RWPE2 (cell line): ENCODE measurements around the gene RHOJ.

ENCODE experiments used
- ATAC-seq: fragments of 200-7000 bp; cut with Tn5 transposase; 3 replicates; pipeline ENCODE4 v1.9.1; 2021; ENCODE audit warnings: low read depth
- DNase-seq: peaks from one replicate; pipeline ENCODE4 v3.0.0-alpha.2; 2020; ENCODE audit warnings: low spot score
- H3K27ac ChIP-seq: fragments of 450-650 bp; 2 replicates; pipeline ENCODE4 v1.5.1; 2017; ENCODE audit warnings: mild to moderate bottlenecking; ENCODE audit not compliant: poor library complexity, severe bottlenecking
- H3K27me3 ChIP-seq: fragments of 250-450 bp; sonication (Bioruptor Pico); 2 replicates; pipeline ENCODE4 v1.5.1; 2021; ENCODE audit warnings: mild to moderate bottlenecking, moderate library complexity; ENCODE audit not compliant: insufficient read depth, poor library complexity, severe bottlenecking
- H3K36me3 ChIP-seq: fragments of 250-450 bp; sonication (Bioruptor Pico); 2 replicates; pipeline ENCODE4 v1.5.1; 2020; ENCODE audit warnings: low read depth, mild to moderate bottlenecking, moderate library complexity
- H3K4me1 ChIP-seq: fragments of 250-450 bp; sonication (Bioruptor Pico); 2 replicates; pipeline ENCODE4 v1.5.1; 2021; ENCODE audit warnings: mild to moderate bottlenecking, moderate library complexity; ENCODE audit not compliant: insufficient read depth, poor library complexity, severe bottlenecking
- H3K4me3 ChIP-seq: fragments of 250-450 bp; sonication (Bioruptor Pico); 2 replicates; pipeline ENCODE4 v1.5.1; 2021; ENCODE audit warnings: mild to moderate bottlenecking, moderate library complexity; ENCODE audit not compliant: severe bottlenecking
- H3K9me3 ChIP-seq: fragments of 250-450 bp; sonication (Bioruptor Pico); 2 replicates; pipeline ENCODE4 v1.5.1; 2021; ENCODE audit warnings: mild to moderate bottlenecking, moderate library complexity; ENCODE audit not compliant: severe bottlenecking
- TF ChIP-seq, protein P1 (sequence below): fragments of 450-650 bp; IDR thresholded peaks from one replicate; pipeline ENCODE4 v1.5.1; 2017; ENCODE audit warnings: mild to moderate bottlenecking, moderate library complexity; ENCODE audit not compliant: poor library complexity, severe bottlenecking

RHOJ gene

DNA sequence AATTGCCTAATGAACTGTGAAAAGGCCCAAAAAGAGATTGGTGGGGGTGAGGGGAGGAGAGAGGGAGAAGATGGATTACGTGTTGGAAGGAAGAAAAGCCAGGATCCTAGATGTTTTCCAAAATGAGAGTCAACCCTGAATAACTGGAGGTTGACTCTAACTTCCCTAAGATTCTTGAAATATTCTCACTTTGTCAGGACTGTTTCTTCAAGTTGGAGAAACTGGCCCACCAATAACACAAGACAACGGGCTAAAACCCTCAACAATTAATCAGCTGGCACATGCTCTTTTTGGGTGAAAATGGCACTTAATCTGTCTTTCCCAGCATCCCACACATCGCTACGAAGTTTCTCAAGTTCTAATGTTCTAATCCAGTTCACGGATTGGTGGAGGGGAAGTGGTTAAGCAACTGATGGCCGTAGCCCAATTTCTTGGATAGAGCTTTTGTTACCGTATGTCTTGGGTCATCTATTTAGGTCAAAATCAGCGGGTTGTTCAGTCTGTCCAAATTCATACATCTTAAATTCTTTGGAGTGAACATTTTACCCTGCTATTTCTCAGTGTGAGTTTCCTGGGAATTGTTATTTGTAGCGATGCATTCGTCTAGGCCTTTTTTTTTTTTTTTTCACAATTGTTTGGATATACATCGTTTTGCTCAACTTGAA lies 65.5 kb downstream of the RHOJ start:
- no peak for ATAC-seq

DNA sequence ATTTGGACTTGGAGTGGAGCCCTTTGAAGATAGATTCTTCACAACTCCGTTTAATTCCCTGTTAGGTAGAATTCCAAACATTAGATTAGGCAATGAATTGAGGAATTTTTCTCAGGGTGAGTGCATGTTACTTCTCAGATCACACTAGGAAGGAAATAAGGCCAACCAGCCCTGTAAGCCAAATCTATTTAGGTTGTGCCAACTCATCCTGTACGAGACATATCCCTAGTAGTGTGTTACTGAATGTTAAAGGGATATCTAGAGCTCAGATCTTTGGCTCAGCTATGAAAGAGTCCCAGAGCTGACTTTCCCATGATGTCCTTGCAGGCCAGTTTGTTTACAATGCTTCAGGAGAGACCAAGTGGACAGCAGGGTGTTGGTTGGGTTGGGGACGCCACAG lies 68.9 kb downstream of the RHOJ start:
- TF ChIP-seq, protein P1, sequence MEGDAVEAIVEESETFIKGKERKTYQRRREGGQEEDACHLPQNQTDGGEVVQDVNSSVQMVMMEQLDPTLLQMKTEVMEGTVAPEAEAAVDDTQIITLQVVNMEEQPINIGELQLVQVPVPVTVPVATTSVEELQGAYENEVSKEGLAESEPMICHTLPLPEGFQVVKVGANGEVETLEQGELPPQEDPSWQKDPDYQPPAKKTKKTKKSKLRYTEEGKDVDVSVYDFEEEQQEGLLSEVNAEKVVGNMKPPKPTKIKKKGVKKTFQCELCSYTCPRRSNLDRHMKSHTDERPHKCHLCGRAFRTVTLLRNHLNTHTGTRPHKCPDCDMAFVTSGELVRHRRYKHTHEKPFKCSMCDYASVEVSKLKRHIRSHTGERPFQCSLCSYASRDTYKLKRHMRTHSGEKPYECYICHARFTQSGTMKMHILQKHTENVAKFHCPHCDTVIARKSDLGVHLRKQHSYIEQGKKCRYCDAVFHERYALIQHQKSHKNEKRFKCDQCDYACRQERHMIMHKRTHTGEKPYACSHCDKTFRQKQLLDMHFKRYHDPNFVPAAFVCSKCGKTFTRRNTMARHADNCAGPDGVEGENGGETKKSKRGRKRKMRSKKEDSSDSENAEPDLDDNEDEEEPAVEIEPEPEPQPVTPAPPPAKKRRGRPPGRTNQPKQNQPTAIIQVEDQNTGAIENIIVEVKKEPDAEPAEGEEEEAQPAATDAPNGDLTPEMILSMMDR = no peak
- ATAC-seq (no peak), DNase-seq (no peak)
- Histone ChIP-seq H3K9me3 (no peaks in the 10 kb centered on the region), H3K27me3 (no peaks in the 10 kb centered on the region), H3K27ac (no peak overlapping the region), H3K4me1 (no peaks in the 10 kb centered on the region), H3K36me3 (no peaks in the 10 kb centered on the region), H3K4me3 (no peak overlapping the region)

More for the DNA sequence above, 65.5 kb downstream of the RHOJ start:
- H3K9me3 ChIP-seq = no peaks in the 10 kb centered on the region
- DNase-seq = no peak
- peaks cover 4% of the 10 kb centered on the region for H3K4me1 ChIP-seq
- H3K4me3 ChIP-seq = no peak overlapping the region
- no peaks in the 10 kb centered on the region for H3K36me3 ChIP-seq
- H3K27ac ChIP-seq = no peak overlapping the region
- H3K27me3 ChIP-seq = no peaks in the 10 kb centered on the region
- TF ChIP-seq, protein P1 = no peak

DNA sequence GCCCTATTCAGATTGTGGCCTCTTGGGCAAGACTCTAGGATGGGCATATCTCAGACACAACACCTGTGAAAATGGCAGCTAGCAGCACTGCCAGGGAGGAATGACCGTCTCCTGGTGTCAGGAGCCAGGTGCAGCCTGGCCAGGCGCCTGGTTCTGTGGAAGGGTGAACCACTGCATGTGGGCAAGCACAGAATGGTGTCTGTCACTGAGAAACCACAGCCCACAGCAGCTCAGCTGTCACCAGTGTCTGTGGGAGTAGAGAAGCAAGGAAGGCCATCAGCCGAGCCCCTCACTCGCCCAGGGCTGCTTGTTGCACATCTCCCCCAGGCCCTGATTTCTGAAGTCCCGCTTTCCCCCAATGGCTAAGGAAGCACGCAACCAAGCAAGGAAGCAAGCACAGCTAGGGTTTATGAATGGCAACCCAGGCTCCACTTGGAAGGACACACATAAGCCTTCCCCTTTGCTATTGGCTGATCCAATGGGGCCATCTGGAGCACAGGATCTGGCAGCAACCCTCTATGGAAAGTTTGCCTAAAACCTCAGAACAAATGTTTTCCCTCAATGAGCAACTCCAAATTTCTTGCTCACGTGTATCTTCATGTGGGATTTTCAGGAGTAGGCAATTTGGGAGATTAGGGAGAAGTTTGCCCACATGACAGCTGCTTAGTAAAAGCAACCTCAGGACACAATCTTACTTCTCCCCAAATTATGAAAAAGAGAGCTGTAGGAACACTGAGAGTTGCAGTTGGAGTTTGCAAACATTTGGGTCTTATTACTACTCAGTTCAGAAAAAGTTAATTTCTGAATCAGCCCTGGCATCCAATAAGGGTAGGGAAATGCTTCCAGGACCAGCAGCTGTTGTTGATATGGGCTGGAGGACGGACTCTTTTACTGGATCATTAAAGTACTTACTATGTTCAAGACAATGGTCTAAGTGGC lies 69.7 kb downstream of the RHOJ start:
- no peak overlapping the region for H3K4me3 ChIP-seq
- no peak overlapping the region for H3K27ac ChIP-seq
- TF ChIP-seq, protein P1 = no peak
- no peaks in the 10 kb centered on the region for H3K4me1 ChIP-seq
- H3K27me3 ChIP-seq = no peaks in the 10 kb centered on the region
- DNase-seq (no peak), ATAC-seq (no peak)
- no peaks in the 10 kb centered on the region for H3K36me3 ChIP-seq
- no peaks in the 10 kb centered on the region for H3K9me3 ChIP-seq

DNA sequence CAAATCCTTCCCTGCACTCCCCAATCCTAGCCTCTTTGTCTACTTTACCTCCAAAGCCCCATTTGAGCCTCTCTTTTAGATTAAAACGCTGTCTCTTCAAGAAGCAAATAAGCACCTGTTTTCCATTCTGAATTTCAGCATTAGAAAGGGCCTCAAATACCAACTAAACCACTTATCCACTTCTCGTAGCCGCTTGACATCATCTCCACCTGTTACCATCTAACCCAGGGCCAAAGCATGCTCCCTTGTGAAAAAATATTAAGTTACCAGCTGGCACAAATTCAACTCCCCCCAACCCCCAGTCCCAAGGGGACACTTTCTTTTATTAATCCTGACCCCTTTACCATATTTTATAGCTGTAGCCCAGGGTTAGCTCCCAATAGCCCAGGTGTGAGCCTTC lies 71.4 kb downstream of the RHOJ start:
- no peak overlapping the region for H3K4me3 ChIP-seq
- ATAC-seq (no peak), DNase-seq (no peak)
- H3K27me3 ChIP-seq = peaks cover 2% of the 10 kb centered on the region
- H3K4me1 ChIP-seq = no peaks in the 10 kb centered on the region
- H3K9me3 ChIP-seq = no peaks in the 10 kb centered on the region
- TF ChIP-seq, protein P1 = no peak
- H3K36me3 ChIP-seq = no peaks in the 10 kb centered on the region
- H3K27ac ChIP-seq = no peak overlapping the region
